ENCODE measurements around the gene GOLGA6C. TPM values are rescaled to one million over a fixed set of nuclear protein-coding genes. Genes with fewer than 3 reads are reported as not detected.
"Not testable (repeated sequence)": the region's sequence is repeated elsewhere in the genome, so short reads cannot be mapped to it uniquely, and the experiment has no call there.

Gene GOLGA6C
- total and polyA plus RNA-seq, 2 experiments from 2014 or later, result not detected

DNA sequence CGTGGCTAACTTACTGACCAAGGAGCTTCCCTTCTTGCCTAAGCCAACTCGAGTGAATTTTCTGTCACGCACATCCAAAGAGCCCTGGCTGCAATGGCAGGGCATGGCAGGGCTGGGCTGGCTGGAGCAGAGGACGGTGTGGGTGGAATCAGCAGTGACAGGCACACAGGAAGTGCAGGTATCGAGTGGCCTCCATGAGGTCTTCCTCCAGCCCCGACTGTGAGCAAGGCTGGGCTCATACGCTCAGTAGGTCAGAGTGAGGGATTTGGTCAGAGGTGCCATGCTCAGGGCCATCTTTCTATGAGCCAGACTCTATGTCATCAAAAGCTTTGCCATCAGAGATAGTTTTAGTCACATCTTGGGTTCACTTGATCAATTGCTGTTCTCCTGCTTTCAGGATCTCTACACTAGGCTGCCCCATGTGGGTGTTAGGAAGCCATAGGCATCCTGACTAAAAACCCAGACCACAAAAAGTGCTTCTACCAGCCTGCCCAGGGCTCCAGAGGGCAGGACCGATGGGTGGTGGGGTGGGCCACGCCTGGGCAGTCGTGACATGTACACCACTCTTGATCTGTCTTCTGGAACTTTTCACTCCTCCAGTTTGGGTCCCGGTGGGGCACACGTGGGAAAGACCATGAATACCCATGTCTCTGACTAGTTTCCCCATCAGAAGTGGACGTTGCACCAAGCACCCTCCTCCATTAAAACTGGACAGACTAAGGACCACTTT lies 55.1 kb downstream of the GOLGA6C start:
- Histone ChIP-seq H3K4me2 (ENCODE audit: unreplicated experiment) (no peak overlapping the region), H4K20me1 (ENCODE audit: insufficient read depth) (no peaks in the 10 kb centered on the region), H3K4me1 (ENCODE audit: insufficient read depth) (no peaks in the 10 kb centered on the region; the same call in 1 of the 2 replicates), H3K4me3 (no peak overlapping the region), H3K36me3 (ENCODE audit: low read depth) (no peaks in the 10 kb centered on the region), H3K9ac (no peak overlapping the region), H3F3A (ENCODE audit: insufficient read depth) (no peaks in the 10 kb centered on the region), H3K27ac (no peak overlapping the region), H3K27me3 (replicated peaks; ENCODE audit: insufficient read depth) (peaks cover 17% of the 10 kb centered on the region), H3K79me2 (ENCODE audit: insufficient read depth) (no peaks in the 10 kb centered on the region), H2AFZ (no peak overlapping the region), H3K9me3 (ENCODE audit: low read depth) (no peaks in the 10 kb centered on the region), H3K9me2 (ENCODE audit: insufficient read depth) (no peaks in the 10 kb centered on the region)
- no peak for DNase-seq
- in situ Hi-C loops (cut with MboI), result no loop called here
- no peak for TF ChIP-seq EZH2 (IDR thresholded peaks at IDR 0.05; ENCODE audit: insufficient read depth, poor library complexity, severe bottlenecking)
- WGBS, 2 experiments (ENCODE audit: low coverage in 1 of 2, low lambda C conversion rate in 2 of 2, missing lambda C conversion rate in 2 of 2), result 78 to 82% methylated on average over 13 of the region's 13 CpGs

DNA sequence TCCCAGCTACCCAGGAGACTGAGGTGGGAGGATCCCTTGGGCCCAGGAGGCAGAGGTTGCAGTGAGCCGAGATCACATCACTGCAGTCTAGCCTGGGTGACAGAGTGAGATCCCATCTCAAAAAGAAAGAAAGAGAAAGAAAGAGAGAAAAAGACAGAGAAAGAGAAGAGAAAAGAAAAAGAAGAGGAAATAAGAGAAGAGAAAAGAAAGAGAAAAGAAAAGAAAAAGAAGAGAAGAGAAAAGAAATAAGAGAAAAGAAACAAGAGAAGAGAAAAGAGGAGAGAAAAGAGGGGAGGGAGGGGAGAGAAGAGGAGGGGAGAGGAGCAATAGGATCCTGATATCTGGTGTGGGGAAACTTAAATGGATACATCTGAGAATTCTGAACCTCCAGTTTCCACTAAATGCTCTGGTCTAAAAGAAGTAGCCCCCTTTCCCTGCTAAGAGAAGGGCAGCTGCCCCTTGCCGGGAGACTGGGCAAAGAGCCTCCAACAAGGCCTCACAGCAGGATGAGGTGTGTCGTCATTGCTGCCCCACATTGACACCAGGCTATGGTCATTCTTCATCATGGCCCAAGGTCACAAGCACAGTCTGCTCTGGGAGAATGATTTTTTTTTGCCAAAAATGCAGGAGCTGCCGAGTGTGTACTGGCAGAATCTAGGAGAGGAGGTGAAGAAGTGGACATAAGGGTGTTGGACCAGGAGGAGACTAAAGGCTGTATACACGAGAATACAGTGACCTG lies 56.6 kb downstream of the GOLGA6C start:
- no peak overlapping the region for H3K9ac ChIP-seq
- no peaks in the 10 kb centered on the region for H3K36me3 ChIP-seq (ENCODE audit: low read depth)
- no peaks in the 10 kb centered on the region for H3K9me2 ChIP-seq (ENCODE audit: insufficient read depth)
- no peak for TF ChIP-seq EZH2 (IDR thresholded peaks at IDR 0.05; ENCODE audit: insufficient read depth, poor library complexity, severe bottlenecking)
- no peak for TF ChIP-seq EZH2phosphoT487 (IDR thresholded peaks at IDR 0.05; ENCODE audit: insufficient read depth, low read depth)
- no peak overlapping the region for H3K4me3 ChIP-seq
- no peaks in the 10 kb centered on the region for H3K9me3 ChIP-seq (ENCODE audit: low read depth)
- H3K27me3 ChIP-seq (replicated peaks; ENCODE audit: insufficient read depth), result peaks cover 11% of the 10 kb centered on the region
- no peak overlapping the region for H2AFZ ChIP-seq
- no peaks in the 10 kb centered on the region for H3F3A ChIP-seq (ENCODE audit: insufficient read depth)
- H3K27ac ChIP-seq, result no peak overlapping the region
- H3K79me2 ChIP-seq (ENCODE audit: insufficient read depth), result no peaks in the 10 kb centered on the region
- DNase-seq, result no peak
- 56 to 62% methylated on average over 5 of the region's 5 CpGs for WGBS, 2 experiments (ENCODE audit: low coverage in 1 of 2, low lambda C conversion rate in 2 of 2, missing lambda C conversion rate in 2 of 2)
- H3K4me2 ChIP-seq (ENCODE audit: unreplicated experiment), result no peak overlapping the region
- no peaks in the 10 kb centered on the region; the same call in 1 of the 2 replicates for H3K4me1 ChIP-seq (ENCODE audit: insufficient read depth)
- no peaks in the 10 kb centered on the region for H4K20me1 ChIP-seq (ENCODE audit: insufficient read depth)
- in situ Hi-C loops (cut with MboI), result no loop called here

DNA sequence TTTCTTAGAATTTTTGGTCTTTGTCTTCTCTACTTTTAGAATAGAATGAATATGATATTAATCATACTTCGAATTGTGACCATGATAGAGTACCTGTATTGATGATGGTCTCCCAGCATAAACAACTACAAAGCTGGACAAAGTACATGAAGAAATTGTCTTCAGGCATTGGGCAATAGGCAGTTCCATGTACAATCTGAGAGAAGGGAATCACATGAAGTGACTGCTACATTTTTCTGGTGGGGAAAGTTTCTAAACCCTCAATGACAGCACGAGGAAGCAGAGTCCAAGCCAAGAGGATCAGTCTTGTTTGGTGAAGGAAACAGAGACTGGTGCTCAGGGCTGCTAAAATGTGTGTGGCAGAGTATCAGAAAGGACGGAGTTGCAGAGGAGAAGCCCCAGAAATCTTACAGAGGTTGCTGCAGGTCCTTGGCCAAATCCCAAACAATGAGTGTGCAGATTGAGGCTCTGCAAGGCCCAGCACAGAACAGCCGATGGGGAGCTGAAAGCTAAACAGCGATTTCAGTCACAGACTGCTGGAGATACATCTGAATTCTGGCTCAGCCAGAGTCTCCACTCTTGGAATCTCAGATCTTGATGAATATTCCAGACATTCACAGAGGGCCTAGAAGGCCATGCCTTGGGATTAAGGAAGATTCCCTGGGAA lies 61.2 kb downstream of the GOLGA6C start:
- WGBS, 2 experiments (ENCODE audit: low coverage in 1 of 2, low lambda C conversion rate in 2 of 2, missing lambda C conversion rate in 2 of 2), result 64 to 66% methylated on average over 5 of the region's 5 CpGs
- DNase-seq; H3K36me3 ChIP-seq (ENCODE audit: low read depth); H4K20me1 ChIP-seq (ENCODE audit: insufficient read depth); H3K4me1 ChIP-seq (ENCODE audit: insufficient read depth); H3K4me3 ChIP-seq; H2AFZ ChIP-seq; H3K79me2 ChIP-seq (ENCODE audit: insufficient read depth); H3K9me3 ChIP-seq (ENCODE audit: low read depth); H3F3A ChIP-seq (ENCODE audit: insufficient read depth); H3K9ac ChIP-seq; H3K9me2 ChIP-seq (ENCODE audit: insufficient read depth); H3K4me2 ChIP-seq (ENCODE audit: unreplicated experiment); in situ Hi-C loops (cut with MboI); H3K27ac ChIP-seq: not testable (repeated sequence)
- H3K27me3 ChIP-seq (replicated peaks; ENCODE audit: insufficient read depth), result peaks cover 15% of the 10 kb centered on the region

Small RNAs within 50 kb of the gene (small RNA-seq; reads per million reads assigned to genes)
- gene AC068338.1 (ENCODE audit: low read depth, low replicate concordance) (not detected), gene RN7SL327P (ENCODE audit: low read depth, low replicate concordance) (not detected), gene RN7SL489P (ENCODE audit: low read depth, low replicate concordance) (not detected)

Other genes starting within 250 kb of the GOLGA6C start
- 11.3 and 20.0 TPM in 2 replicates for gene PPCDC, start 234.7 kb upstream of the GOLGA6C start, total RNA-seq (2014; rRNA removed; shearing (Covaris generic))
- 9.0 and 11.0 TPM in 2 replicates for gene PPCDC, start 234.7 kb upstream of the GOLGA6C start, polyA plus RNA-seq (2016; fragmentation: Nextera tagmentation; extraction: Ambion mirVana)
- 8.1 and 12.5 TPM in 2 replicates for gene C15orf39, start 56.5 kb upstream of the GOLGA6C start, total RNA-seq (2014; rRNA removed; shearing (Covaris generic))
- 4.7 and 5.1 TPM in 2 replicates for gene C15orf39, start 56.5 kb upstream of the GOLGA6C start, polyA plus RNA-seq (2016; fragmentation: Nextera tagmentation; extraction: Ambion mirVana)
- gene GOLGA6D, start 24.5 kb downstream of the GOLGA6C start, total RNA-seq (2014; rRNA removed; shearing (Covaris generic)), result not detected in 2 replicates
- not detected in 2 replicates for gene GOLGA6D, start 24.5 kb downstream of the GOLGA6C start, polyA plus RNA-seq (2016; fragmentation: Nextera tagmentation; extraction: Ambion mirVana)
- 82.0 and 96.5 TPM in 2 replicates for gene COMMD4, start 77.7 kb downstream of the GOLGA6C start, total RNA-seq (2014; rRNA removed; shearing (Covaris generic))
- 80.9 and 82.5 TPM in 2 replicates for gene COMMD4, start 77.7 kb downstream of the GOLGA6C start, polyA plus RNA-seq (2016; fragmentation: Nextera tagmentation; extraction: Ambion mirVana)
- 2.9 and 15.9 TPM in 2 replicates for gene NEIL1, start 88.7 kb downstream of the GOLGA6C start, total RNA-seq (2014; rRNA removed; shearing (Covaris generic))
- gene NEIL1, start 88.7 kb downstream of the GOLGA6C start, polyA plus RNA-seq (2016; fragmentation: Nextera tagmentation; extraction: Ambion mirVana), result 2.6 and 3.9 TPM in 2 replicates
- 110 and 141 TPM in 2 replicates for gene MAN2C1, start 110.3 kb downstream of the GOLGA6C start, total RNA-seq (2014; rRNA removed; shearing (Covaris generic))
- 47.6 and 53.0 TPM in 2 replicates for gene MAN2C1, start 110.3 kb downstream of the GOLGA6C start, polyA plus RNA-seq (2016; fragmentation: Nextera tagmentation; extraction: Ambion mirVana)
- 27.7 and 34.8 TPM in 2 replicates for gene SIN3A, start 193.4 kb downstream of the GOLGA6C start, total RNA-seq (2014; rRNA removed; shearing (Covaris generic))
- gene SIN3A, start 193.4 kb downstream of the GOLGA6C start, polyA plus RNA-seq (2016; fragmentation: Nextera tagmentation; extraction: Ambion mirVana), result 11.7 and 13.9 TPM in 2 replicates

All from GM23248 (cell line).